M059J (cell line): ENCODE data around the gene NSRP1. TPM values are rescaled to one million over a fixed set of nuclear protein-coding genes. Genes with fewer than 3 reads are reported as not detected.
"Not testable (repeated sequence)": the region's sequence is repeated elsewhere in the genome, so short reads cannot be mapped to it uniquely, and the experiment has no call there.

Experiments
- DNase-seq: peaks from one replicate; pipeline ENCODE4 v3.0.0-alpha.2; 2012; ENCODE audit warnings: low read depth
- total RNA-seq: library from RNA; depleted of rRNA; stranded (reverse); fragments of >200 nt; shearing (Covaris generic); gene quantifications from 2 replicates; pipeline ENCODE4 v1.2.3, GENCODE V29; 2014; rRNA removed

The NSRP1 gene
- total RNA-seq, 1 experiment from 2014 or later: 8.7 TPM

DNA sequence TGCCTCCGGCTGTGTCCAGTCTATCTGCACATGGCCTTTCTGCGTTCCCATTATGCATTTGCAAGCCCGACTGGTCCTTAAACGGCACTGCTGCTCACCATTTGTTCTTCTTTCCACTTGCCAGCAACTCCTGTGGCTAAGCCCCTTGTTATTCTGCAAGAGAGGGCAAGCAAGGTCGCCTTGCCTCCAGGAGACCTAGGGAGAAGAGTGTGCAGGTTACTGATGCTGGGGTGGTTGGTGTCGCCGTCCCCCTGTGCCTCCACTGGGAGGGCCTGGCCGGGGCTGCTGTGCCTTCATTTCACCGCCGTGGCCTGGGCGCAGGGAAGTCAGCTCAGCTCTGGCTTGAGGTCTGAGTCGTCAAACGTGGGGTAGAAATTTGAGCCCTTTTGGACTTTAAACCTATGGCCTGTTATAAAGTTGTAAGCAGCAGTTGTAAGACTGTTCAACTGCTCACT is 106.1 kb downstream of the NSRP1 start:
- no peak for DNase-seq

DNA sequence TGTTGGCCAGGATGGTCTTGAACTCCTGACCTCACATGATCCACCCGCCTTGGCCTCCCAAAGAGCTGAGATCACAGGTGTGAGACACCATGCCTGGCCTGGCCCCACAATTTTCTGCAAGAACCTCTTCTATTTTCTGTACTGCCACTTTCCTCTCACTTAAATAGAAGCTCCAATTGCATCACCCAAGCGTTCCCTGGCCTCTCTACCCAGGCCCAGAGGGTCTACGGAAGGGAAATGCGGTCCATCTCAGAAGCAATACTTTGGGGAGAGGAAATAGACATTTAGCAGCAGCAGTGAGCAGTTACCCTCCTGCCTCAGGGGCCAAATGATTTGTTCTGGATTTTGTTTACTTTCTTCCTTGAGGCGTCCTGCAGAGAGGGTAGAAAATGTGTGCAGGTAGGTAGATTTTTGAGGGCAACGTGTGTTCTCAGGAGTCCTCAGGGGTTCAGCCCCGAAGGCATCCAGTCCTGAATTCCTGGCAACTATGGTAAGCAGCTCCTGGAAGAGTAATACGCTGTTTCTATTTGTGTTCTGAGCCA is 107.9 kb downstream of the NSRP1 start:
- no peak for DNase-seq

DNA sequence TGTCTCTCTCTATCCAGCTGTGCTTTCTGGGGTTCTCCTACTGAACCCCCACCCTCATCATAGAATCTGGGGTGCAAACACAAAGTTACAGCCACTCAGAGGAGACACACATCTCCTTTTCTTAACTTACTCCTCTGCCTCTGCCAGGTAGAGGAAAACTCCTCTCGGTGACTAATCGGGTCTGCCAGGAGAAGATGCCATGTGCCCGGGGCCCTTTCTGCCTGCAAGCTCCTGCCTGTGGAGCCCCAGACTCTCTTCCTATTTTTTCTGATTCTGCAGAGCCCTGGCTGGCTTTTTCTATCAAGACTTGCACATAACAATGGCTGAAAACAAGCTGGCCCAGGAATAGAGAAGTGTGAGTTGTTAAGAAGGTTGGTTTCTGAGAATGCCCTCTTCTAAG is 108.5 kb downstream of the NSRP1 start:
- peak; percentile 52 for DNase-seq

DNA sequence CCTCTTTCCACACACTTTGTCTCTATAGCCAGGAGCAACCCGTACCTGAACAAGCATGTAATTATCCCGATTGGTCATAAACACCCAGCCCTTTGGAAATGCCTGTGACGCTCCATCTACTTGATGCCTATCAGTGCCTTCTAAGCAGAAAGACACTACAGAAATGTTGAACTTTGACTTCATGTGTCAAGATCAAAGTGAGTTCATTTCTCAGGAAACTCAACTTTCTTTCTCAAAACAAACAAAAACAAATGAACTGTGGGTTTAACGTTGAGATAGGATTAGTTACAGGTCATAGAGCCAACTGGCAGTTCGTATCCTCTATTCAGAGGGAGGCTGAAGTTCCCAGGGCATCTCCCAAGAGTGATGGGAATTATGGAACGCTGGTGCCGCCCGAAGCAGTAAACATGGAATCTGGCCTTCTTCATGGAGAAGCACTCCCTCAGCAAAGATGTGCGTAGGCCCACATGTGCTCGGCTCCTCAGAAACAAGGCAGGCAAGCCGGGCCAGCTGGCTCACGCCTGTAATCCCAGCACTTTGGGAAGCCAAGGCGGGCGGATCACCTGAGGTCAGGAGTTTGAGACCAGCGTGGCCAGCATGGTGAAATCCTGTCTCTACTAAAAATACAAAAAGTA is 109.4 kb downstream of the NSRP1 start:
- peak; percentile 65 for DNase-seq

DNA sequence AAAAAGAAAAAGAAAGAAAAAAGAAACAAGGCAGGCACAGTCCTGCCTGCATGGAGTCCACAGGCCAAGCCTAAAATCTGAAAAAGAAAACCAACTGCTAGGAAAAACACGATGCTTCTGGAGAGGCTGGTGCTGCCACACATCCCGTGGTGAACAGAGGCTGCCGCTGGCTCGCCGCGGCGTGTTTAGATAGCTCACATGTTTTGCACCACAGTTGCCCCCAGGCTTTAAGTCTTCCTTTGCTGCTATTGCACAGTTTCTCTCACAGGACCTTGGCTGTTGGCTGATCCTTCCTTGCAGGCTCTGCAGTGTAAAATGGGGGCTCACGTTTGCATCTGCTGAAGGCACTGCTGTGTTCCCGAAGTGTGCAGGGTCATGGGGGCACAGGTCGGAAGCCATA is 110.3 kb downstream of the NSRP1 start:
- DNase-seq: no peak

DNA sequence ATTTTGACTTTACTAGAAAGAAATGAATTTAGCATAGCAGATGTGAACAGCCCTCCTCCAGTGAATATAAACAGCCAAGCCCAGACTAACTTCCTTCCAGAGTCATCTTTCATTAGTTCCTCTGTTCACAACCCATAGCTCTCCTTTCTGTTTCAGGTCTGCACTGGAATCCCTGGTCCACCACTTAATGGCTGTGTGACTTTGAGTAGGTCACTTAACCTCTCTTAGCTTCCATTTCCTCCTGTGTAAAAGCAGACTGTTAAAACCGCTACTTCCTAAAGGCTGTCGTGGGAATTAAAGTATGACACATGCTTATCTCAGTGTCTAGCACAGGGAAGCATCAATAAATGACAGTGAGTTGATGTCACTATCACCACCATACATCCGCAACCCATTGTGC is 111.4 kb downstream of the NSRP1 start:
- no peak for DNase-seq

DNA sequence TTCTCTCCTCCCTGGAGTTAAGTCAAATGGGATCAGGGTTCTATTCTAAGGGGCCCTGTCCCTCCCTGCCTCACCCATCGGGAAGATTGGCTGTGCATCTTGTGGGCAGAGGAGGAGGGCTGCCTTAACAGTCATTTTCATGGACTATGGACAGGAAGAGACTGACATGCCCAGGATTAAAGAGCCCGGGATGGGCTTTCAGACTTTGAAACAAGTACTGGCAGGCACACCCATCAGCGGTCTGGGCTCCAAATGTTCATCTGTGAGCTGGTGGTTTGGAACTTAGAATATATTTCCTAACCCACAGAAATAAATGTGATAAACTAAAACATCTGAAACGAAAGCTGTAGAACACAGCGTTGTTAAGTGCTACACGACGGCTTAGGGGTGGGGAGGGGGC is 112.4 kb downstream of the NSRP1 start:
- no peak for DNase-seq

DNA sequence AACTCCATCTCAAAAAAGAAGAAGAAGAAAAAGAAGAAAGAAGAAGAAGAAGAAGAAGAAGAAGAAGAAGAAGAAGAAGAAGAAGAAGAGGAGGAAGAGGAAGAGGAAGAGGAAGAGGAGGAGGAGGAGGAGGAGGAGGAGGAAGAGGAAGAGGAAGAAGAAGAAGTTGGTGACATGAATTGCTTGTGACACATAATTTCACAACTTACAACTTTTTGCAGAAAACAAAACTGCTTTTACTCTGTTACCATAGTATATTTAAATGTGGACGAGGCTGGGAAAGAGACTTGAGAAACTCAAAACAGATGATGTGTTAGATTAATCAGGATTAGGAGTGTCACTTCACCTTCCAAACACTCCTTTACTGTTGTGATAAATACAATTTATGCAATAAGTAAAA is 113.4 kb downstream of the NSRP1 start:
- not testable (repeated sequence) for DNase-seq

DNA sequence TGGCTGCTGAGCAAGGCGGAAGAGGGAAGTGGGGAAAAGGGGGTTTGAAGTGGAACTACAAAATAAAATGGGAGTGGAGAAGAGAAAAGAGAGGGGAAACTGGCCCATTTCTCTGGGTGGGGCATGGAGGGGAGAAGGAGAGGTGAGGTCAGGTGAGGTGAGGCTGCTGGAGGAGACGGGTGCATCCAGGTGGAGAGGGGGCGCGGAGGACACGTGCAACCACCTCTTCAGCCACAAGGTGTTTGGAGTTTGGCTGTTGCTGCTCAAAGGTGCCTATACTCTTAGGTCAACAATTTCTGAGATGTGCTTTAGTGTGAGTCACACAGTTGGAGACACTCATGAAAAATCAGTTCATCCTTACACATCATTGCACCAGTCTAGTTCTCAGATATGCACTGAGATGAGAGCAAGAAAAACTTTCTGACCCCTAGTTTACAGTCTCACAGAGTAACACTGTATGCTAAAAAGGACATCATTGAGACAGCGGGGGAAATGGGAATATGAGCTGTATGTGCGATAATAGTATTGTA is 114.0 kb downstream of the NSRP1 start:
- DNase-seq: no peak

DNA sequence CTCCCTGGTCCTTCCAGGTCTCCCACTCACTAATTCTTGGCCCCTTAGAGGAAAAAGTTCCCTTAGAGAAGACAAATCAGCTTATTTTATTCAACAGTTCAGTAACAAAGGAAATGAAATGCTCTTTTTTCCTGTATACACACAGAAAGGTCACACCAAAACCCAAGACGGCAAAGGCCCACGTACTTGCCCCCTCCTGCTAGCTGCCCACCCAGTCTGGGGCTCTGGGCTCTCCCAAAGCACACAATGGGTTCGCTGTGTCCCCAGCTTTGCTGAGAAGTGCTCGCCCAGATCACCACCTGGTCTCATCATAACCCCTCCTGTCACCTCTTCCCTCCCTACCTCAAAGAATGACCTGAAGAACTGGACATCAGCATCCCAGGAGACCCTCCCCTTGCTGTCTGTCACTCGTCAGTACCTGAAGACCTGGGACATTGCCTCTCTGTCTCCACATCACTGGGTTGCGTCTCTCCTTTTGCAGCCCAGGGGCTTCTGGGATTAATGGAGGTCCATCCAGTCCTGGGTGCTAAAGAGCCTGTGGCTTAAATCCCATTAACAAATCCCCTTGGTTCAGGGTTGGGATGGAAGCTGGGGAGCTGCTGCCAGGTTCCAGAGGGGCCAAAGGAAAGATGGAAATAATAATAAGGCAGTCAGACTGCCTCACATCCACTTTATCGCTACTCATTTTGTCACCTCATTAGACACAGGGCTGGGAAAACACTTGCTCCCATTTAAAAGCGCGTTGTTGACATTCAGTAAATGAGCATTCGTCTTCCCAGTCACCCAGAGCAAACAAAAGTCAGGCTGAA is 115.6 kb downstream of the NSRP1 start:
- no peak for DNase-seq

DNA sequence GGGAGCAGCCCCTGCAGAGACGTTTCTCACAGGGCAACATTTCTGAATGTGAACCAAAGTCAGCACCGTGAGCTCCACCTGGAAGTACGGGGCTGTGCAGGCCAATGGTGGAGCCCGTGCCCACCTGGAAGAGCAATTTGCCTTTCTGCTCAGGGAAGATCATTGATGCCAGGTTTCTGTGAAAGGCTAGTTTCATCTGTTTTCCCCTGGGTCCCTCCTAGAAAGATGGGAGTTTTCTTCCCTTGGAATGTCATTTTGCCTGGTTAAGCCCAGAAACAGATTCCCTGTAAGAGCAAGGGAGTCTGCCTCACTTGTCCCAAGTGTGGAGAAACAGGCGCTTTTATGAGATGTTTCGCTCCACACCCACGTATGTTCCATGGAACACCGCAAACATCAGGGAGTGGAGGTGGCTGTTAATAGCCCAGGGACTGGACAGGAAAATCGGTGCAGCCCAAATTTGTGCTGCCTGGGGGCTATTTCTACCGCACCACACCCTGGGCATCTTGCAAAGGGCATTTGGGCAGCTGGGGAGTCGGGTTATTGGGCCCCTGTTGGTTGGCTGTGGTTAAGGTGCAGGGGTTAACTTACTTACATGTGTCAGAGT is 116.3 kb downstream of the NSRP1 start:
- DNase-seq: no peak

DNA sequence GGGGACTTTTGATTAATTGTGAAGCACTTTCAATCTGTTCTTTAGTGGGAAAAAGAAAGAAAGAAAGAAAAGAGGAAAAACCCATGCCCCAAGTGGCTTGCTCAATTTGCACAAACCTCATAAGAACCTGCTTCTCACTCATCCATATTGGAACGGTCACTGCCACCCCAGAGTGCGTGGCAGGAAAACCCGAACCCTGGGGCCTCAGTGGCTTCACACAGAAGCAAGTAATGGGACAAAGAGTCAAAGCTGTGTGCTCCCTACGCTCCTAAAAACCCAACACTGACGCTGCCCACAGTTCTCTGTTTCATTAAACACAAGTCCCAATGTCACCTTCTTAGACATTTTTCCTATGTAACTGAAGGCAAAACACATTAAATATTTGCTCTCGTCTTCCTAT is 117.7 kb downstream of the NSRP1 start:
- no peak for DNase-seq

DNA sequence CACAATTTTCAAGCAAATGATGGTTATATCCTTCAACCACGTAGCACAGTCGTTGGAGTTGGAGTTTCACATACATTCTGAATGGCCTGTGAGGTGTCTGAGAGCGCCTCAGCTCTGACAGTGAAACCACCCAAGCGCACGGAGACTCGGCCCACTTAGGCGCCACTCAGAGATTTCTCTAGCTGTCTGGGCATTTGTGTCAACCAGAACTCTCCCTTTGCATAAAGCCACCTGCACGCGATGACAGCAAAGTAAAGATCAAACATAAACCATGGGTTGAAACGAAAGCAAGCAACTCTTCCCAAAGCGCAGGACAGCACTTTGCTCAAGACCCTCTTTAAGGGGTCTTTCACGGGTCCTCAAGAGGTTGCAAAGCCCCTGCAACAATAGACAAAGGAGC is 118.3 kb downstream of the NSRP1 start:
- peak; percentile 13 for DNase-seq

DNA sequence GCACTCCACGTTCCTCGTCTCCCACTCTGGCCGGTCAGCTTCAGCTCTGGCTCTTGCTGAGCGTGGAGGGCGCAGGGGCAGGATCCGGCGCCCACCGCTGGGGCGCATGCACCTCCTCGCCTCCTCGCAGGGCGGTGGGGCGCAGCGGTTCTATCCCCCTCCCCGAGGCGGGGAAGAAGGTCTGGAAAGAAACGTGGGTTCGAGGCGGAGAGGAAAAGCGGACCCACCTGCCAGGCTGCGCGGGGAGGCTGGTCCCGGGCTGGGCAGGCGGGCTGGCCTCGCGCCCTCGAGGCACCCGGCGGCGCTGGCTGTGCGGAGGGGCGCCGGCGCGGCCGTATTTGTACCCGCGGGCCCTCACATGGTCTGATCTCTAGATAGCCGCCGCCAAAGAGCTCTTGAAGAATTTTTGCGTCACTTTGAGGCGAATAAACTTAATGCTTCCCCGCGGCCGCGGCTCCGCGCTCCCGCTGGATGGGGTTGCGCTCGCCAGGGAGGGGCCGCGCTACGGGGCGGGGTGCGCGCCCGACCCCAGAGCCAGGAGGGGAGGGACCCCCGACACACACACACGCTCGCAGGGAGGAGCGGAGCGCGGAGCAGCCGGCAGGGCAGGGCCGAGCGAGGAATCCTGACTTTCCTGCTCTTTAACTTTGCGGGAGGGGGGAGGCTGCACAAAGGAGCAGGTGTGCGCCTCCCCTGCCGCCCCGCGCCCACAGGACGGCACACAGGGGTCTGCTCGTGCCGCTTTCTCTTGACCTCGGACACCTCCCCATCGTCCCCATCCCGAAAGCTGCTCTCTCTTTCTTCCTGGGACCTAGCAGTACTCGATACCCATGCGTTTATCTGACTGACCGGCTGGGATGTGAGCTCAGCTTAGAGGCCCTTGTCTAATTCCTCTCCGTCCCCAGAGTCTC is 119.0 kb downstream of the NSRP1 start, which contains the start of gene SLC6A4:
Gene SLC6A4, minus strand, starts transcription at position 312 of the 911 bp plus-strand sequence. CDS start 13,739 bp downstream, outside the sequence.
- DNase-seq: peak; percentile 22

Other genes with a start within 250 kb of the NSRP1 start
- 11.8 and 16.7 TPM in 2 replicates for gene SSH2, start 186.6 kb upstream of the NSRP1 start, total RNA-seq
- 0.22 and 1.7 TPM in 2 replicates for gene EFCAB5, start 175.2 kb upstream of the NSRP1 start, total RNA-seq
- under 0.01 and 0.12 TPM in 2 replicates for gene SLC6A4, start 118.9 kb downstream of the NSRP1 start, total RNA-seq
- gene BLMH, start 175.1 kb downstream of the NSRP1 start, total RNA-seq: 18.9 and 33.6 TPM in 2 replicates
- gene TMIGD1, start 217.2 kb downstream of the NSRP1 start, total RNA-seq: not detected in 2 replicates